KMS-11 (cell line): Measurements from ENCODE around the gene FAF1.

ENCODE experiments used
- H2AFZ ChIP-seq: fragments of 200-600 bp; sonication (generic); 2 replicates; pipeline ENCODE4 v1.6.1; 2016; ENCODE audit warnings: antibody characterized with exemption, mixed run types, low read depth
- H3K27ac ChIP-seq: fragments of 200-600 bp; sonication (generic); 2 replicates; pipeline ENCODE4 v1.6.1; 2016; ENCODE audit warnings: mild to moderate bottlenecking, mixed run types
- H3K27me3 ChIP-seq: fragments of 200-600 bp; sonication (generic); 2 replicates; pipeline ENCODE4 v1.6.1; 2017; ENCODE audit warnings: mild to moderate bottlenecking, low read depth, mixed run types, moderate library complexity; ENCODE audit not compliant: insufficient read depth
- H3K36me3 ChIP-seq: fragments of 200-600 bp; sonication (generic); 2 replicates; pipeline ENCODE4 v1.6.1; 2017; ENCODE audit warnings: mild to moderate bottlenecking, mixed run types; ENCODE audit not compliant: insufficient read depth
- H3K4me1 ChIP-seq: fragments of 200-600 bp; sonication (generic); 2 replicates; pipeline ENCODE4 v1.6.1; 2016; ENCODE audit warnings: mild to moderate bottlenecking, low read depth, mixed run types; ENCODE audit not compliant: poor library complexity, severe bottlenecking
- H3K4me2 ChIP-seq: fragments of 200-600 bp; sonication (generic); 2 replicates; pipeline ENCODE4 v1.7.0; 2016; ENCODE audit warnings: mild to moderate bottlenecking, mixed run types
- H3K4me3 ChIP-seq: fragments of 200-600 bp; sonication (generic); IDR thresholded peaks from 2 replicates; pipeline ENCODE4 v1.6.1; 2017; ENCODE audit warnings: low read depth, low read length, mixed read lengths; ENCODE audit not compliant: insufficient read depth
- H3K79me2 ChIP-seq: fragments of 200-600 bp; sonication (generic); 2 replicates; pipeline ENCODE4 v1.6.1; 2016; ENCODE audit warnings: low read depth, mixed run types; ENCODE audit not compliant: insufficient read depth
- H3K9ac ChIP-seq: fragments of 200-600 bp; sonication (generic); 2 replicates; pipeline ENCODE4 v1.6.1; 2016; ENCODE audit warnings: mild to moderate bottlenecking, mixed run types
- H4K20me1 ChIP-seq: fragments of 200-600 bp; sonication (generic); 2 replicates; pipeline ENCODE4 v1.6.1; 2016; ENCODE audit warnings: mild to moderate bottlenecking, mixed run types; ENCODE audit not compliant: insufficient read depth
- TF ChIP-seq, protein P1 (sequence below): fragments of 200-600 bp; sonication (generic); conservative IDR thresholded peaks from 2 replicates; pipeline ENCODE4 v1.6.1; 2017; ENCODE audit warnings: low read depth, mild to moderate bottlenecking, antibody characterized with exemption, low read length, moderate library complexity, mixed read lengths

The FAF1 gene

DNA sequence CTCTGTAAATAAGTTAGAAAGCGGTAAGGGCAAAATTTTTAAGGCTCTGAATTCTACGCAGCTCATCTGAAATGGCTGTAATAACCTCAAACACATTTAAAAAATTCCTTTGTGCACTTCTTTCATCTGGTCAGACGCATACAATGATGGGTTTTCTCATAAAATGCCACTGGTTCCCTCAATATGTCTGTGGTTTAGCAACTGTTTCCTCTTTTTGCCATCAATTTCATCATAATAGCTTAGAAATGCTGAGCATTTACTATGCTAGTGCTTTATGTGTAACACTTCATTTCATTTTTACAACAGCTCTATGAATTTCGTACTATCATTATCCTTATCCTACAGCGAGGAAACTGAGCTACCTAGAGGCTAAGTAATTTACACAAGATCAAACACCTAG, 501.6 kb downstream of the FAF1 start:
- Histone ChIP-seq H3K36me3 (no peaks in the 10 kb centered on the region), H4K20me1 (no peaks in the 10 kb centered on the region), H3K79me2 (no peaks in the 10 kb centered on the region), H2AFZ (no peak overlapping the region), H3K4me1 (no peaks in the 10 kb centered on the region), H3K27ac (no peak overlapping the region), H3K4me2 (no peak overlapping the region), H3K4me3 (no peak overlapping the region), H3K27me3 (no peaks in the 10 kb centered on the region), H3K9ac (no peak overlapping the region)
- TF ChIP-seq, protein P1, sequence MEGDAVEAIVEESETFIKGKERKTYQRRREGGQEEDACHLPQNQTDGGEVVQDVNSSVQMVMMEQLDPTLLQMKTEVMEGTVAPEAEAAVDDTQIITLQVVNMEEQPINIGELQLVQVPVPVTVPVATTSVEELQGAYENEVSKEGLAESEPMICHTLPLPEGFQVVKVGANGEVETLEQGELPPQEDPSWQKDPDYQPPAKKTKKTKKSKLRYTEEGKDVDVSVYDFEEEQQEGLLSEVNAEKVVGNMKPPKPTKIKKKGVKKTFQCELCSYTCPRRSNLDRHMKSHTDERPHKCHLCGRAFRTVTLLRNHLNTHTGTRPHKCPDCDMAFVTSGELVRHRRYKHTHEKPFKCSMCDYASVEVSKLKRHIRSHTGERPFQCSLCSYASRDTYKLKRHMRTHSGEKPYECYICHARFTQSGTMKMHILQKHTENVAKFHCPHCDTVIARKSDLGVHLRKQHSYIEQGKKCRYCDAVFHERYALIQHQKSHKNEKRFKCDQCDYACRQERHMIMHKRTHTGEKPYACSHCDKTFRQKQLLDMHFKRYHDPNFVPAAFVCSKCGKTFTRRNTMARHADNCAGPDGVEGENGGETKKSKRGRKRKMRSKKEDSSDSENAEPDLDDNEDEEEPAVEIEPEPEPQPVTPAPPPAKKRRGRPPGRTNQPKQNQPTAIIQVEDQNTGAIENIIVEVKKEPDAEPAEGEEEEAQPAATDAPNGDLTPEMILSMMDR: no peak

DNA sequence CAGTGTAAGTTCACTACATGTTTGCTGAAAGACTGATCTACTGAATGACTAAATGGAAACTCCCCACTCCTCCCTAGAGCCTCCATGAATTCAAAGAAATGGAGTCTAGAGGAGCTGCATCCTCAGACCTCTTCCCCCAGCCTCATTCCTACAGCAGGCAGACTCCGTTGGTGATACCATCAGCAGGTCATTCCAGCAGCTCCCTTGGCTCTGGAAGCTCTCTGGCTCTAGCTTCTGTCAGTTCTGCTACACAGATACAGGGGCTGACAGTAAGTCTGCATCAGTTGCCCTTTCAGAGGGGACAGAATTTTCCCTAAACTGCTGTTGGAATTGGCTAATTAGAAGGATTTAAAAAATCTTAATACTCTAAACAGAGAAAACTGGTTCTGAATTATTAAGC, 505.2 kb downstream of the FAF1 start:
- Histone ChIP-seq H3K4me2 (no peak overlapping the region), H3K27ac (no peak overlapping the region), H3K9ac (no peak overlapping the region), H3K4me3 (no peak overlapping the region), H4K20me1 (no peaks in the 10 kb centered on the region), H3K36me3 (no peaks in the 10 kb centered on the region), H3K27me3 (no peaks in the 10 kb centered on the region), H3K79me2 (no peaks in the 10 kb centered on the region), H2AFZ (no peak overlapping the region), H3K4me1 (no peaks in the 10 kb centered on the region)
- TF ChIP-seq, protein P1: no peak

DNA sequence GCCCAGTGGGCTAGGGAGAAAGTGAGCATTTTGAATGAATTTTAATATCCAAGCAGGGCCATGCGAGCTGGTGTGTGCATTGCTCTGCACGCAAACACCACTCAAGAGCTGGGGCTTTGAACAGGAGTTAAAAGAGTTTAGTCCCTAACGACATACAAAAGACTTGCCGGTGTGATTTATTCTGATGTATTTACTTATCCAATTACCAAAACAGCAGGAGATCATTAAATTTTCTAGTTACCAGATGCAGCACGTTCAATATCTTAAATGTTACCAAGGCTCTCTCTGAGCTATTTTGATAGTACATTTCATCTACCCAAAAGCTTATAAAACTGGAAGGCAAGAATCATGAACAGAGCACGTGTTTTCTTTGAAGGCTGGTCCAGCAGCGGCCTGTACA, 506.8 kb downstream of the FAF1 start:
- no peaks in the 10 kb centered on the region for H3K4me1 ChIP-seq
- H3K9ac ChIP-seq: no peak overlapping the region
- H4K20me1 ChIP-seq: no peaks in the 10 kb centered on the region
- no peak overlapping the region for H2AFZ ChIP-seq
- no peaks in the 10 kb centered on the region for H3K36me3 ChIP-seq
- no peak overlapping the region for H3K4me2 ChIP-seq
- H3K27me3 ChIP-seq: no peaks in the 10 kb centered on the region
- H3K79me2 ChIP-seq: no peaks in the 10 kb centered on the region
- TF ChIP-seq, protein P1: no peak
- no peak overlapping the region for H3K4me3 ChIP-seq
- no peak overlapping the region for H3K27ac ChIP-seq

DNA sequence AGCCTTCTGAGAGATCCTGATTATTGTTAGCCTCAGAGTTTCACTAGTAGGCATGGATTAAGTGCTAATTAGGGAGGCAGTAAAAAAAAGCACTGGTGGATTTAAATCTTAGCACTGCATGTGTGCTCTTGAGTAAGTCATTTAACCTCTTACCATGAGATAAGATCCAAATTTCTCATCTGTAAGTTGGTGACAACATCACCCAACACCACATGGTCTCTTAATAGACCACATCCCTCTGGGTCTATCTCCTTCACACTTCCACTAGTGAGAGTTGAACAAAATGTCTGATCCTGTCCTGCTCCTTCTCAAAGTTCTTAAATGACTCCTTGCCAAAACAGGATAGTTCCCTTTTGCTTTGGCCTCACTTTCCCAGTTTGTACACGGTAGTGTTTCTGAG, 507.4 kb downstream of the FAF1 start:
- Histone ChIP-seq H2AFZ (no peak overlapping the region), H3K27ac (no peak overlapping the region), H4K20me1 (no peaks in the 10 kb centered on the region), H3K79me2 (no peaks in the 10 kb centered on the region), H3K36me3 (no peaks in the 10 kb centered on the region), H3K4me2 (no peak overlapping the region), H3K27me3 (no peaks in the 10 kb centered on the region), H3K9ac (no peak overlapping the region), H3K4me3 (no peak overlapping the region), H3K4me1 (no peaks in the 10 kb centered on the region)
- TF ChIP-seq, protein P1: no peak
